Sigmoid colon (tissue), 7 donors: ENCODE results near the gene NCAPD3. TPM values are rescaled to one million over a fixed set of nuclear protein-coding genes. Genes with fewer than 3 reads are reported as not detected.

ENCODE experiments used
- DNase-seq: peaks from one replicate; pipeline ENCODE4 v3.0.0-alpha.2; 2019
- H3K27ac ChIP-seq, 4 donors: fragments of 200-600 bp; sonication (generic); one replicate each; pipeline ENCODE4 v1.5.1; 2016 to 2019; ENCODE audit warnings: mild to moderate bottlenecking in 1 of 4
- H3K27me3 ChIP-seq, 3 donors: fragments of 200-600 bp; sonication (generic); one replicate each; pipeline ENCODE4 v1.5.1; 2019; ENCODE audit warnings: mild to moderate bottlenecking in 1 of 3
- H3K36me3 ChIP-seq, 4 donors: fragments of 200-600 bp; sonication (generic); one replicate each; pipeline ENCODE4 v1.5.1; 2016 to 2019
- H3K4me1 ChIP-seq, 4 donors: fragments of 200-600 bp; sonication (generic); one replicate each; pipeline ENCODE4 v1.5.1; 2017 to 2019
- H3K4me3 ChIP-seq, 4 donors: fragments of 200-600 bp; sonication (generic); one replicate each; pipeline ENCODE4 v1.5.1; 2017 to 2019; ENCODE audit warnings: mild to moderate bottlenecking in 2 of 4, moderate library complexity in 1 of 4
- H3K9me3 ChIP-seq, 4 donors: fragments of 200-600 bp in 3 of 4; sonication (generic) in 3 of 4; one replicate each; pipeline versions ENCODE4 v1.5.1 to v1.6.1; 2013 to 2019
- EP300 ChIP-seq, 4 donors: sonication (generic); formaldehyde crosslinking; IDR thresholded peaks; one replicate each; pipeline ENCODE4 v1.6.1; 2017; ENCODE audit warnings: antibody characterized with exemption in 4 of 4
- POLR2A ChIP-seq, 2 donors: fragments of 450-650 bp; IDR thresholded peaks; one replicate each; pipeline ENCODE4 v1.6.1; 2016; ENCODE audit warnings: antibody characterized with exemption in 2 of 2, mild to moderate bottlenecking in 2 of 2, moderate library complexity in 2 of 2
- POLR2AphosphoS5 ChIP-seq, 4 donors: sonication (generic); formaldehyde crosslinking; IDR thresholded peaks; one replicate each; pipeline ENCODE4 v1.6.1; 2017; ENCODE audit warnings: antibody characterized with exemption in 4 of 4
- WGBS, 2 donors: extraction: QIAGEN DNeasy Blood & Tissue Kit; methylation state at CpG; one replicate each; pipeline ENCODE4 v1.1.7; 2013; 5-methylcytosine and 5-hydroxymethylcytosine counted together
- intact Hi-C: fragments of 100-400 bp; cut with DNase I; formaldehyde crosslinking; loops from one replicate; pipeline ENCODE4 v1.15.1; 2023
- polyA plus RNA-seq, 3 donors: library from polyadenylated mRNA; stranded (reverse); fragments of 200-250 nt; gene quantifications; one replicate each; pipeline ENCODE4 v1.2.3, GENCODE V29; 2013
- total RNA-seq, 4 donors: library from RNA; depleted of rRNA; stranded (reverse); fragments of >200 nt; gene quantifications; one replicate each; pipeline ENCODE4 v1.1.0, GENCODE V29; 2016
- TF ChIP-seq, protein P1 (sequence below), 4 experiments: fragments of 450-650 bp in 3 of 4; fragments of 200-600 bp in 1 of 4; IDR thresholded peaks; one replicate each; pipeline ENCODE4 v1.5.1; 2016 to 2019; ENCODE audit warnings: antibody characterized with exemption in 4 of 4, mild to moderate bottlenecking in 3 of 4, moderate library complexity in 2 of 4
- donor health status: healthy with polysubstance abuse.
- donor health status: Bipolar disorder and iron deficiency.
- donor health status: healthy.

Gene NCAPD3
- total and polyA plus RNA-seq, 7 donors, result 1.8 to 13.0 (median 7.5) TPM

DNA sequence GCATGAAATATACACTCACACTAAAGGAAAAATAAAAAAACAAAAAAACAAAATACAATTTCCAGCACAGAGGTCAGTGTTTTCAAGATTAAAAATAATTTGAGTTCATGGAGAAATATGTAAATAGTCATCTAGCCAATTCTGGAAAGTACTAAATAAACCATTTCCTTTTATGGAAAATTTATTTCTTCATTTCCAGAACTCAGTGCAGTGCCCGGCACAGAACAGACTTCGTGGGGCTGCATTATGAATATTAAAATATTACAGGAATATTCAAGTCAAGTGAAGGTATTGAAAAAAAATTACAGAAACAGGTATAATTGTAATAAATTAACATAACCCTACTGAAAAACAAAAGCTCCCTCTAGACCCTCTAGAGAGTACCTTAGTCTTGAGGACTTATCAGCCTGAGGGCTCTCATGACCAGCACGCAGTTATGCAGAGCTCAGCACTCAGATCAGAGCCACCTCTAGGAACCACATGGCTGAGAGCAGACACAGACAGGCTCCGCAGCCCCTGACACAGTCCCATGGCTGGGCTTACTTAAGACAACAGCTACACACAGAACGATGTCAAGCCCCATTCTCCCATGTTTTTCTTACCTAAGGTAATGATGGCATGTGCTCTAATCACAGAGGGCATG is 45.6 kb downstream of the NCAPD3 start:
- no peaks in the 10 kb centered on the region for H3K27me3 ChIP-seq
- TF ChIP-seq POLR2A (IDR thresholded peaks at IDR 0.05) (no peak), EP300 (IDR thresholded peaks at IDR 0.05) (no peak), POLR2AphosphoS5 (IDR thresholded peaks at IDR 0.05) (no peak)
- TF ChIP-seq, protein P1, sequence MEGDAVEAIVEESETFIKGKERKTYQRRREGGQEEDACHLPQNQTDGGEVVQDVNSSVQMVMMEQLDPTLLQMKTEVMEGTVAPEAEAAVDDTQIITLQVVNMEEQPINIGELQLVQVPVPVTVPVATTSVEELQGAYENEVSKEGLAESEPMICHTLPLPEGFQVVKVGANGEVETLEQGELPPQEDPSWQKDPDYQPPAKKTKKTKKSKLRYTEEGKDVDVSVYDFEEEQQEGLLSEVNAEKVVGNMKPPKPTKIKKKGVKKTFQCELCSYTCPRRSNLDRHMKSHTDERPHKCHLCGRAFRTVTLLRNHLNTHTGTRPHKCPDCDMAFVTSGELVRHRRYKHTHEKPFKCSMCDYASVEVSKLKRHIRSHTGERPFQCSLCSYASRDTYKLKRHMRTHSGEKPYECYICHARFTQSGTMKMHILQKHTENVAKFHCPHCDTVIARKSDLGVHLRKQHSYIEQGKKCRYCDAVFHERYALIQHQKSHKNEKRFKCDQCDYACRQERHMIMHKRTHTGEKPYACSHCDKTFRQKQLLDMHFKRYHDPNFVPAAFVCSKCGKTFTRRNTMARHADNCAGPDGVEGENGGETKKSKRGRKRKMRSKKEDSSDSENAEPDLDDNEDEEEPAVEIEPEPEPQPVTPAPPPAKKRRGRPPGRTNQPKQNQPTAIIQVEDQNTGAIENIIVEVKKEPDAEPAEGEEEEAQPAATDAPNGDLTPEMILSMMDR (IDR thresholded peaks at IDR 0.05), result no peak
- H3K27ac ChIP-seq, result no peak overlapping the region
- 86 to 89% methylated on average over 5 of the region's 5 CpGs for WGBS, 2 donors
- intact Hi-C loops, result no loop called here
- H3K4me3 ChIP-seq, result no peak overlapping the region
- H3K4me1 ChIP-seq, result no peaks in the 10 kb centered on the region
- peaks cover 0 to 47% (median 13%) of the 10 kb centered on the region in 4 donors for H3K36me3 ChIP-seq
- no peak for DNase-seq
- H3K9me3 ChIP-seq, result no peaks in the 10 kb centered on the region

DNA sequence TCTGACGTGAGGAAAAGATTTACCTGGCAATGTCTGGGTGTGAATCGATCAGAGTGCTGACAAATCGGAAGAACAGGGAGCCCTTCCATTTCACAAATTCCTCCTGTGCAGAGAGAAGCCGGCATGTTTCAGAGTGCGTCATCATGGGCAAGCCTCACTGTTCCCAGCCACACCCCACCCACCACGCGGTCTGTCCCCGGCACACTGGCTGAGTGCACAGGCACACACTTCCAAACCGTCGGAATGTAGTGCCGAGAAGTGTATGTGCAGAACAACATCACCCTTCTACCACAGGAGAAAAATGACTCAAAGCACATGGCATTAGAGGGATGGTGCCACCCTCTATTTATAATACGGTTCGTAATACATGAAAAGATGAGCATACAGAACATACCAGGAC is 47.5 kb downstream of the NCAPD3 start:
- H3K27me3 ChIP-seq, result no peaks in the 10 kb centered on the region
- H3K9me3 ChIP-seq, result no peaks in the 10 kb centered on the region
- H3K4me1 ChIP-seq, result no peaks in the 10 kb centered on the region
- 96 to 97% methylated on average over 13 of the region's 13 CpGs for WGBS, 2 donors
- no peak overlapping the region for H3K27ac ChIP-seq
- peaks cover 0 to 53% (median 10%) of the 10 kb centered on the region in 4 donors for H3K36me3 ChIP-seq
- DNase-seq, result no peak
- no peak overlapping the region for H3K4me3 ChIP-seq
- TF ChIP-seq EP300 (IDR thresholded peaks at IDR 0.05) (no peak), POLR2A (IDR thresholded peaks at IDR 0.05) (no peak), POLR2AphosphoS5 (IDR thresholded peaks at IDR 0.05) (no peak)
- TF ChIP-seq, protein P1 (IDR thresholded peaks at IDR 0.05), result no peak
- intact Hi-C loops, result no loop called here

DNA sequence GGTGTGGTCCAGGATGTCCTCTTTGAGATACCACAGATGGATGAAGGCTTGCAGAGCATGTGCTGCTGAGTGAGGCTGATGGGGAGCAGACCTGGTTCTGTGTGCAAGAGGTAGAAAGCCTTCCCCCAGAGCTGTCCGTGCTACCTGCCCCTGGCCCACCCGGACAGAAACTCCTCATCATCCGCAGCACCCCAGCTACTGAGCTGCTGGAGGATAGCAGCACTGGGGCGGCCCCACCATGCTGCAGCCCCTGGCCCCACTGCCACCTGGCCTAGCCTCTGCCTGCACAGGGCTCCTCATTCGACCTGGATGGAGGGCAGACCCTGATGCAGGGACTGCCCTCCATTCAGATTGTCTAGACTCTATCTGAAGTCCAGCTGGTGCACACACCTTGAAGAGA is 50.5 kb downstream of the NCAPD3 start:
- H3K36me3 ChIP-seq, result peaks cover 0 to 49% (median 9%) of the 10 kb centered on the region in 4 donors
- H3K27ac ChIP-seq, result no peak overlapping the region
- intact Hi-C loops, result no loop called here
- TF ChIP-seq EP300 (IDR thresholded peaks at IDR 0.05), result no peak
- no peak for TF ChIP-seq POLR2A (IDR thresholded peaks at IDR 0.05)
- TF ChIP-seq, protein P1 (IDR thresholded peaks at IDR 0.05), result no peak
- TF ChIP-seq POLR2AphosphoS5 (IDR thresholded peaks at IDR 0.05), result no peak
- no peaks in the 10 kb centered on the region for H3K4me1 ChIP-seq
- H3K4me3 ChIP-seq, result no peak overlapping the region
- H3K27me3 ChIP-seq, result no peaks in the 10 kb centered on the region
- H3K9me3 ChIP-seq, result no peaks in the 10 kb centered on the region
- DNase-seq, result no peak
- WGBS, 2 donors, result 95 to 96% methylated on average over 5 of the region's 5 CpGs

DNA sequence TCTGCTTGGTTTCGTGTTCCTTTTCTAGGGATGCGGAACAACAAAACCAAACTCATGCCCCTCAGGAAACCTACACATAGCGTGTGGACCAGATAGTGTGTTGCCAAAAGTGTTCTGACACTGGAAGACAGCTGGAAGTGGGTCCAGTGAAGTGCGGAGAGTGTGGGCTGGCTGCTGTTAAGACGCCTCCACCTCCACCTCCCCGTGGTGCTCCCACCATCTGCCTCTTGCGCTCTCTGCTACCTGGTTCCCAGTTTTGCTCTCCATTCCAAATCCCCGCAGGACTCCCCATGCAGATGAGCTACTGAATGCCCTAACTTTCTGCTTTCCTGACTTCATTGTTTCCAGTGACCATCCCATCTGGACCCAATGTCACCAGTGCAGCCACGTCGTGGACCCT is 51.8 kb downstream of the NCAPD3 start:
- intact Hi-C loops, result no loop called here
- H3K4me3 ChIP-seq, result no peak overlapping the region
- WGBS, 2 donors, result 98 to 99% methylated on average over 10 of the region's 10 CpGs
- H3K4me1 ChIP-seq, result no peaks in the 10 kb centered on the region
- peaks cover 0 to 46% (median 13%) of the 10 kb centered on the region in 4 donors for H3K36me3 ChIP-seq
- H3K27ac ChIP-seq, result no peak overlapping the region
- H3K9me3 ChIP-seq, result no peaks in the 10 kb centered on the region
- H3K27me3 ChIP-seq, result no peaks in the 10 kb centered on the region
- no peak for DNase-seq
- no peak for TF ChIP-seq EP300 (IDR thresholded peaks at IDR 0.05)
- TF ChIP-seq, protein P1 (IDR thresholded peaks at IDR 0.05), result no peak
- no peak for TF ChIP-seq POLR2A (IDR thresholded peaks at IDR 0.05)
- TF ChIP-seq POLR2AphosphoS5 (IDR thresholded peaks at IDR 0.05), result no peak

DNA sequence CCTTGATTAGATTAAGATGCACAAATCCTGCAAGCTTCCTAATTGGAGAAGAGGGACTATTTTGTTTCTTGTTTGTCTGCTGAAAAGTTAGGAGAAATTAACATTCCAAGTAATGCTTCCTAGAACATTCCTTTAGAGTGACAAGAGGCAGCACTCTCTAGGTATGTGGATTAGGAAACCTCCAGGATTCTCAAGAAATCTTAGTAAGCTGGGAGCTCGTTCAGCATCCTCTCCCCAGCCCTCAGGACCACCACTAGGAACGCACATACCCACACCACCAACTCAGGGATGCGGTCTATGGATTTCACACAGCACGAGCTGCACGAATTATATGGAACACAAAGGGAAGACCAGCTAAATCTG is 52.9 kb downstream of the NCAPD3 start:
- no peak overlapping the region for H3K27ac ChIP-seq
- H3K4me3 ChIP-seq, result no peak overlapping the region
- no peaks in the 10 kb centered on the region for H3K9me3 ChIP-seq
- no peaks in the 10 kb centered on the region for H3K4me1 ChIP-seq
- H3K27me3 ChIP-seq, result no peaks in the 10 kb centered on the region
- 89 to 96% methylated on average over 5 of the region's 5 CpGs for WGBS, 2 donors
- no peak for DNase-seq
- peaks cover 0 to 36% (median 9%) of the 10 kb centered on the region in 4 donors for H3K36me3 ChIP-seq
- intact Hi-C loops, result no loop called here
- TF ChIP-seq POLR2A (IDR thresholded peaks at IDR 0.05) (no peak), POLR2AphosphoS5 (IDR thresholded peaks at IDR 0.05) (no peak), EP300 (IDR thresholded peaks at IDR 0.05) (no peak)
- TF ChIP-seq, protein P1 (IDR thresholded peaks at IDR 0.05), result no peak
